GM18909 (cell line): ENCODE results near the gene HNF1B.

Source experiments
- ATAC-seq: cut with Tn5 transposase; IDR thresholded peaks from one replicate; pipeline ENCODE4 v1.9.1; 2021; ENCODE audit warnings: mild to moderate bottlenecking; ENCODE audit not compliant: unreplicated experiment, poor library complexity

HNF1B gene

DNA sequence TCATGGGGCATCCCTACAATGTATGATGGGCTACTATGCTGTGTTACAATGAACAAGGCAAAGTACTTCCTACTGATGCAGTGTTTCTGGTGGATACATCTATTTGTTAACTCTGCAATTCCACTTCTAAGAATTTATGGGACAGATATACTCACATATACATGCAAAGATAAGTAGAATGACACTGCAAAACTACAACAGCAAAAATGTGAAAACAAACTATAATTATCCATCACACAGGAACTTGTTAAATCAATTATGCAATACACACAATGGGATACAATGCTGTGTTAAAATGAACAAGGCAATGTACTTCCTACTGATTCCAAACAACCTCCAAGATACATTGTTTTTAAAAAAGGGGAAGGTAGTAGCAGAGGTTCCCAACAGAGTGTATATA lies 104.8 kb downstream of the HNF1B start:
- ATAC-seq: no peak

DNA sequence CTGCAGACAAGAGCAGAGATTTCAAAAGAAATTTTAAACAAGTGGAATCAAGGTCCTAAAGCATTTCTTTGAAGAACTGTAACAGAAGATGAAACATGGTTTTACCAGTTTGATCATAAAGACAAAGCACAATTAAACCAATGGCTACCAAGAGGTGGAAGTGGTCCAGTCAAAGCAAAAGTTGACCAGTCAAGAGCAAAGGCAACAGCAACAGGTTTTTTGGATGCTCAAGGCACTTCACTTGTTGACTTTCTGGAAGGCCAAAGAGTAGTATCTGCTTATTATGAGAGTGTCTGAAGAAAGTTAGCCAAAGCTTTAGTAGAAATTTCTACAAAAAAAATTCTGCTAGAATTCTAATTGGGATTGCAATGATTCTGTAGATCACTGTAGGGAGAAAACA lies 106.9 kb downstream of the HNF1B start:
- no peak for ATAC-seq
